Measurements from ENCODE around the gene SLC30A2.

The SLC30A2 gene

DNA sequence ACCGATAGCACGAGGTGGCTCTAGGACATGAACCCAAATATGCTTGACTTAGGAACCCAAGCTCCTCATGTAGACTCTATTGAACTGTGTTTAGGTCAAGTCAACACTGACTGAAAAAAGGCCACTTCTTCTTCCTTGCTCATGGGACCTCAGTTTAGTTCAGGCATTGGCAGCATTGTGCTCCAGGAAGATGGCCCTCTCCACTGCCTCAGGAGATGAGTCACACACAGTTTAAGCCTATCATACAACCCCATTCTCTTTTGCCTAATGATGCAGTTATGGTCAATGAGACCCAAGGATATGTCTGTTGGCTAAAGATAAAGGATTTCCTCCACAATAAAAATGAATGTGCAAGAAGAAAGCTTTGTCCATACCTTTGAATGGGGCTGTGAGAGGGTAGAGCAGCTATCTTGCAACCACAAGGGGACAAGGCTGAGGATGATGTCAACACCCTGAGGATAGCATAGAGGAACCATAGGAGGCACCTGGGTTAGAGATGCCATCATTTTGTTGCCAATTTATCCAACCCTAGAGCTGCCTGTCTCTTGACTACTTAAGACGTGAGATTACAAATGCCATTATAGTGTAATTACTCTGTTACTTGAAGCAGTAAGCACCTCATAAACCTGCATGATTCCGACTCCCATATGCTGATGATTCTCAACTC is 24.5 kb upstream of the SLC30A2 start:
- no peak for DNase-seq (ENCODE audit: low spot score)

DNA sequence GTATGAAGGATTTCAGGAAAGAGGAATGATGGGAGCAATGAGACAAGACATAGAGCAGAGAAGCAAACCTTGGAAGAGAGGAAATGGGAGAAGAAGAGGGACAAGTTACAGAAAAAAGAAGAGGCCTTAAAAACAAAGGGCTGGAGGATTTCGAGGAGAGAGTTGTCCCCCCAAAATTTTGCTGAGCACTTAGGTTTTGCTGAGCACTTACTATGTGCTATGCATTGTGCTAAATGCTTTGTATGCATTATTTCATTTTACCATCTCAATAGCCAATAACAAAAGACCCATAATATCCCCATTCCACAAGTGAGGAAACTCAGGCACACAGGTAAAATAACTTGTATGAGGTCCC is 24.0 kb upstream of the SLC30A2 start:
- no peak for DNase-seq (ENCODE audit: low spot score)

DNA sequence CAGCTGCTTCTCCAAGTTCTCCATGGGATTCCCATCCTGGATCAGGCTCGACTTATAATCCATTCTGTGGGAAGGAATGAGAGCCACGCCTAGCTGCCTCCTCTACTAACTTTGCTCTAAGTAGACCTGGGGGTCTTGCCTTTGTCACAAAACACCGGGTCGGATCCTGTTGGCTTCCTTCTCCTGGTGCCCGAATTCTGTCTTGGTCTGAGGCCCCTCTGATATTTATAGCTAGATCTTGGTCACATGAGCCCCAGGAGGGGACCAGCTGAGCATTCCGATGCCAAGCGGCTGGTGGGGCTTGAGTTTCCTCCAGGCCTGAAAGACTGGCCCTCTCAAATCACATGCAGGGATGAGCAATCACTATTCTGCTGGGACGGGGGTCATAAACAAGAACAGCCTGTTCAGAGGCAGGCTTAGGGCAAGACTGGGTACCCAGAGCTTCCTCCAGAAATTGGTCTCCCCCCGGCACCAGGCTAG is 21.6 kb upstream of the SLC30A2 start, which contains the start of gene TRIM63:
TSS of gene TRIM63 (minus strand) at position 199 of the 480 bp plus-strand sequence. CDS start at position 63, 136 bp downstream.
- no peak for DNase-seq (ENCODE audit: low spot score)

DNA sequence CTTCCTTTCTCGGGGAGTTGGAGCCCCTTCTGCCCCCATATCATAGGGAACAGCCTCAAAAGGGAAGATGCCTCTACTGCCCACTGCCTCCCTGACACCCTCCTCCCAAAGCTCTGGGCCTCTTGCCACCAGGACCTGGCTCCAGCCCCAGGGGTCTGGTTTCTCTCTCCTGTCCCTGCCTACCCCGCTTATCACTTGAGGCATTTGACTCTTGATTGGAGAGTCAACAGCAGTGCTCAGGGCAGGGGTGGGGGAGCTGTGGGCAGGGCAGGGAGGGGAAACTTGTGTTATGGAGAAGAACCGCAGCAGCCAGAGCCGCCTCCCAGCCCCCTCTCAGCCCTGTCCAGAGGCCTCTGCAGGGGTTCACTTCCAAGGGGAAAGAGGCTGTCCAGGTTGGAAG is 20.9 kb upstream of the SLC30A2 start:
- DNase-seq (ENCODE audit: low spot score), result no peak

DNA sequence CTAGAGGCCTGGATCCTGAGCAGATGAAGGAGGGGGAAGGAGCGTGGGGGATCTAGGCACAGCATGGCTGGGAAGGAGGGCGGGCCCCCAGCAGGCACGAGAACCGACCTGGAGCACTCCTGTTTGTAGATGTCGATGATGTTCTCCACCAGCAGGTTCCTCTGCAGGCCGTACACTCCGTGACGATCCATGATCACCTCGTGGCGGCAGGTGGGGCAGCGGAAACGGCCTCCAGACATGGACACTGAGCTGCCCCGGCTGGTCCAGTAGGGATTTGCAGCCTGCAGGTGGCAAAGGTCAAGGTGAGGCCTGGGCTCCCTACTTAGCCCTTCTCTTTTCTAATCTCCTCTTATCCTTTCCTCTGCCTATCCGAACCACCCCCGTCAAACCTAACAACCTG is 20.2 kb upstream of the SLC30A2 start:
- no peak for DNase-seq (ENCODE audit: low spot score)

DNA sequence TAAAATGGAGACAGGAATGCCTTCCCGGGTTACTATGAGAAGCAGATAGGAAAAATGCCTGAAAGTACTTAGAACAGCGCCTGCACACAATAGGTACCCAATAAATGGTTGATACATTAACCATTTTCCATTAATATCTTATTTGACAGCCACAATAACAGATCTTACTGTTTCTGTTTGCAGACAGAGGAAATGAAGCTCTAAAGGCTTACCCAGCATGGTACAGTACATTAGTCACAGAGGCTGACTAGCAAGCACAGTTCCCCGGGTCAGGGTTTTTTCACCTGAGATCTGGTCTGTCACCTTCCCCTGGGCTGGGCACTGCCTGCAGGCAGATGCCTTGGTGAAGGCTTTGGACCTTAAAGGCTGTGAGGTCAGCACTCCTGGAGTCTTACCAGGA is 18.6 kb upstream of the SLC30A2 start:
- no peak for DNase-seq (ENCODE audit: low spot score)

DNA sequence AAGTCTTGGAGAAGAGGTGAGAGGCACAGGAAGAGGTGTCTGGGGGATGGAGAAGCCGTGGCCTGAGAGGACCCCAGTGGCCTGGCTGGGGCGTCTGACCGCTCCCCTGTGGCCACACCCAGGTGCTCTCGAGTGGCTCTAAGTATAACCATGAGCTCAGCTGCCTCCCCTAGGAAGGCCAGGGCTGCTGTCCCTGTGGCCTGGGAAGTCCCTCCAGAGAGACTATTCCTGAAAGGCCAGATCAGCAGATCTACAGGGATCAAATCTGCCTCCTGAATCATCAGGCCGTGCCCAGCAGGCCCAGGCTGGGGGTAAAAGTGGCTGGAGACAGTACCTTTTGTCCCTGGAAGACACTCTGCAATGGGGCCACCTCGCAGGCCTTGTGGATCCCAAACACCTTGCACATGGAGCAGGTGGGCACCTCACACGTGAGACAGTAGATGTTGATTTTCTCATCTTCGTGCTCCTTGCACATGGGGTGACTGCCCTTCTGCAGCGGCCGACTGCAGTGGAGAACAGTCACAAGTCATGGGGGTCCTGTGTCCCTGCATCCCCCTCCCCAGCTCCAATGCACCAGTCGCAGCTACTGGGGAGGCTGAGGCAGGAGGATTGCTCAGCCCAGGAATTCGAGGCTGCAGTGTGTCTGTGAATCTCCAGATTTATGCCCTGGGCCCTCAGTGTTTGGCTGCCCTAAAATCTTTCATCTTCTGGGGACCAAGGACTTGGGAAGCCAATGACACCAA is 15.1 kb upstream of the SLC30A2 start:
- no peak for DNase-seq (ENCODE audit: low spot score)

DNA sequence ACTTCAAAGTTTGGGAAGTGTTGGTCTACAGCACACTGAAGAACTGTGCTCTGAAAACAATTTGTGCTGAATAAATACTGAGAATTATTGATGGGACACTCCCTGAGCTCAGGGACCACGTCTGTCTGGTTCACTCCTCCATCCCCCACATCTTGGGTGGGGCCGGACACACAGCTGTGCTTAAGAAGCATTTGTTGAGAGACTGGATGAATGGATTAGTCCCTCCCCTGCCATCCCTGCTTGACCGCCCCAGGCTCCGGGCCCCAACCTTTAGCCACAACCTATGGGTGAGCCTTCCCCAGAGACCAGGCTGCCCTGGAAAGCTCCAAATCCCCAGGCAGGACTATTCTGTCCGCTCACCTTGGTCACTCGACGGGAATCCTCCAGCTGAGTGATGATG is 14.0 kb upstream of the SLC30A2 start:
- no peak for DNase-seq (ENCODE audit: low spot score)

DNA sequence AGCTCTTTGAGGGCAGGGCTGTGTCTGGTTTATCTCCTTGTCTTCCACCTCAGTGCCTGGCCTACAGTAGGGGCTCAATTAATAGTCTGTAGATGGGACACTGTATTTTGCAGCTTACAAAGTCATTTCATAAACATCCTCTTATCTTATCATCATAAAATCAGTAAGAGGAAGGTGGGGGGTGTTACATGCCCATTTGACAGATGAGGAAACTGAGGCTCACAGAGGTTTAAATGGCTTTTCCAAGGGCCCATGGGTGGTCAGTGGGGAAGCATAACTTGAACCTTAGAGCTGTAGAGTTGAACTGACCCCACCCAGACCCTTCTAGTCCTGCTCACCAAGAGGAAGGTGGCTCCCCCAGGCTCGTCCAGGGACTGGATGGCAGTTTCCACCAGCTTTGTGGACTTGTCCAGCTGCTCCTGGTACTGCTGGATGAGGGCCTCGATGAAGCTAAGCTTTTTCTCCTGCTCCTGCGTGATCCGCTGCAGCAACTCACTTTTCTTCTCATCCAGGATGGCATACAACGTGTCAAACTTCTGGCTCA is 12.2 kb upstream of the SLC30A2 start:
- no peak for DNase-seq (ENCODE audit: low spot score)

DNA sequence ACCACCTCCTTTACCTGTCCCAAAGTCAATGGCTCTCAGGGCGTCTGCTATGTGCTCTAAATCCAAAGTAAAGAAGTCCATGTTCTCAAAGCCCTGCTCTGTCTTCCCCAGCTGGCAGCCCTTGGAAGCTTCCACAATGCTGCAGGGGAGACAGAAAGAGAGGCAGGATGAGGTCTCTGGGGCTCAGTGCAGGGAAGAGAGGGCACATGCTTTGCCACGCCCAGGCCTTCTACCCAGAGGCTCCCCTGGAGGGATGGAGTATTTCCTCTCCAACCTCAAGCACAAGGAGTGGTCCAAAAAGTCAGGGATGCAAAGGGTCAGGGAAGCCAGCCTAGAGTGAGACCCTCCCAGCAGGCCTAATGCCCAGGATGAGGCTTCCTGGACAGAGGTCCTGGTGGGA is 11.3 kb upstream of the SLC30A2 start:
- DNase-seq (ENCODE audit: low spot score), result no peak

DNA sequence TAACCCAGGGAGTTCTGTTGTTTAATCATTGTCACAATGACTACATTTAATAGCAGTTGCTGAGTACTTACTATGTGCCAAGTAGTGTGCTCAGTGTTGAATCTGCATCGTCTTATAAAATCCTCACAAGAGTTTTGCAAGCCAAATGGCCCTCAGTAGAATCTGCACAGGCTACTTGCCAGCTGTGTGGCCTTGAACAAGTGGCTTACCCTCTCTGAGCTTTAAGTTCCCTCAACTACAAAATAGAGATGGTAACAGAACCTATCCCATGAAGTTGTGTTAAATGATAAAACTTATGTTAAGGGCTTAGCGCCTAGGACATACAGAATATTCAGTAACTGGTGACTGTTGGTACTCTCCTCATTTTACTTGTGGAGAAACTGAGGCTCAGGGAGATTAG is 9.1 kb upstream of the SLC30A2 start:
- DNase-seq (ENCODE audit: low spot score), result no peak

DNA sequence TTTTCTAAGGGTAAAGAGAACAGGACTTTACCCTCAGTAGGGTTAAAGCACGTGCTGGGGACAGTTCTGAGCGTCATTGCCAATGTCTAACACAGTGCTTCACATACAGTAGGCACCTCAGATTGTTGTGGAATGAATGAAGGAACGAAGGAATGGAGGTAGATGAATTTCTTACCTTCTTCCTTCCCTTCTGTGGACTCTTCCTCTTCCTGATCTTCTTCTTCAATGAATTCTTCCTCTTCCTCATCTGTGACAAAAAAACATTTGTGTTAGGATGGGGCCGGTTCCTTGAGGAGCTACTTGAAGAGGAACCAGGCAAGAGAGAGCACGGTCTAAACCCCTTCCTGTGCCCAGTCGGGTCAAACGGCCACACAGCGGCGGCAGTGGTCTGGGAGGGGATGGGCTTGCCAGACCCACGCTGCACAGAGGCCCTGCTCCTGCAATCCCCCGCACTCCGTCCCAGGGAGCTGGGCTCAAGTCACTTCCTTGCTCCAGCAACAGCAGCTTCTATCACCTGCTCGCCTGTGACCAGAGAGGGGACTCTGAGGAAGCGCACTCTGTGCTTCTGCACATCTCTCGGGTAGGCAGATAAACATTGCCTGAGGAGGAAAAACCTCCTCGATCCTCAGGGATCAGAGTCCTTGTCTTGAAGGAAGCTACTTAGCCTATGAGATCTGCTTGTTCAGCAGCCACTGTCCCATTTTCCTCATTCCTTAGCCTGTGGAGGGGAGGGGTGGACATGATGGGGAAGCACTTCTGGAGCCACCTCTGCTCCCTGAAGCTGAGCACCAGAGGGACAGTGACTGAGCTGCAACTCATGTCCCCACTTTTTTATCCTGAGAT is 8.0 kb upstream of the SLC30A2 start:
- no peak for DNase-seq (ENCODE audit: low spot score)

DNA sequence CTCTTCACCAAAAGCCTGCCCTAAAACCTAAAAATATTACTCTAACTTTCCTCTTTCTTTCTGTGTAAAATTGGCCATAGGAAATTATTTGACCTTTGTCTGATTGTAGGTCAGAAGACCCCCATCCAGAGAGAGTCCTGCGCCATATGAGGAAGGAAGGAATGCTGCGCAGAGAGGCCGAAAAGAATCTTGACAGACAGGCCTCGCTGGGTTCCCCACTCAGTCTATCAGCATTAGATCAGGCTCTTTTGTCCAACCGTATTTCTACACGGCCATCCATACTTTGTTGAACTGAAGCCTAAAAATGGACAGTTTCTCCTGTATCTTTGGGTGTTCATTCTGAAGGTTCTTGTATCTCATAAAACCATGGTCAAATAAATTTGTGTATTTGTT is 4.3 kb upstream of the SLC30A2 start:
- DNase-seq (ENCODE audit: low spot score), result no peak

DNA sequence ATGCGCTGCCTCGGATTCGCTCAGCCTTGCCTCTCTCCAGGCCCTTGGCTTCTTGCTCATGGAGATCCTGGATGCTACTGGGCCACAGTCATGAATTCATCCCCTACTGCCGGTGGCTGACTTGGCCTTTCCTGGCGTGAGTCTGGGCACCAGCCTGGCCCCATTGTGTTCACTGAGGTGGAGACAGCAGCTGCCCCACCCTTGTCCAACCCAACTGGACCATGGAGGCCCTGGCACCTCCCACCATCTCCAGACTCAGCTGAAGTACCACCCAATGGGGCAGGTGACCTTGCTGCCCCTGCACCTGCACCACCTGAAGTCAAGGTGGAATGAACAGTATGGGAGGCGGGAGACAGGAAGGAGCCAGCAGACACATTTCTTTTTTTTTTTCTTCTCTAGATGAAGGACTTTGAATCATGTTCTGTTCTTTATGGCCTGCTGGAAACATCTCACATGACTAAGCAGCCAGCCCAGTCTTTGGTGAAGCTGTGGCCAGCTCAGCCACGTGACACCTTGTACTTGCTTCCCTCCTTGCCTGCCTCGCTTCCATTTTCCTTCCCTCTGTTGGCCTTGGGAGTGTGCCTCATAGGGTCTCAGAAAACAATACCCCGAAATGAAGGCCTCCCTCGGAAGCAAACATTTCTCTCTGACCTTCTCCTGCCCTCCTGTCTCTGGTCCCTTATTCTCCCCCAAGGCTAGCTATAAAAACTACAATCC is 3.8 kb upstream of the SLC30A2 start:
- no peak for DNase-seq (ENCODE audit: low spot score)

DNA sequence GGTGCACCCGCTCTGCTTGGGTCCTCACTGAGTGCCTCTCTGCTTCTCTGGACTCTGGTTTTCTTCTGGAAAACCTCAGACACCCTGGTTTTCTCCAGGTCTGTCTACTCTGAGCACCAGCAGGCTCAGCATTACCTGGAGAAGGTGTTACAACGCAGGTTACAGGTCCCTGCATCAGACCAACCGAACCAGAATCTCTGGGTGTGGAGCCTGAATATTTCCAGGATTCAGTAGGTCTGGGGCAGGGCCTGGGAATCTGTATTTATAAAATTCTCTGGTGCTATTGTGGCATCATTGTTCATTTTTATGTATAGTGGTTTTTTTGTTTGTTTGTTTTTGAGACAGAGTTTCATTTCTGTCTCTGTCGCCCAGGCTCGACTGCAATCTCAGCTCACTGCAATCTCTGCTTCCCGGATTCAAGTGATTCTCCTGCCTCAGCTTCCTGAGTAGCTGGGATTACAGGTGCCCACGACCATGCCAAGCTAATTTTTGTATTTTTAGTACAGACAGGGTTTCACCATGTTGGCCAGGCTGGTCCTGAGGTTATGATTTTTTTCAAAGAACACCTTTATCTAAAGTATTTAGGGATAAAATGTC is 1.5 kb upstream of the SLC30A2 start:
- no peak for DNase-seq (ENCODE audit: low spot score)

DNA sequence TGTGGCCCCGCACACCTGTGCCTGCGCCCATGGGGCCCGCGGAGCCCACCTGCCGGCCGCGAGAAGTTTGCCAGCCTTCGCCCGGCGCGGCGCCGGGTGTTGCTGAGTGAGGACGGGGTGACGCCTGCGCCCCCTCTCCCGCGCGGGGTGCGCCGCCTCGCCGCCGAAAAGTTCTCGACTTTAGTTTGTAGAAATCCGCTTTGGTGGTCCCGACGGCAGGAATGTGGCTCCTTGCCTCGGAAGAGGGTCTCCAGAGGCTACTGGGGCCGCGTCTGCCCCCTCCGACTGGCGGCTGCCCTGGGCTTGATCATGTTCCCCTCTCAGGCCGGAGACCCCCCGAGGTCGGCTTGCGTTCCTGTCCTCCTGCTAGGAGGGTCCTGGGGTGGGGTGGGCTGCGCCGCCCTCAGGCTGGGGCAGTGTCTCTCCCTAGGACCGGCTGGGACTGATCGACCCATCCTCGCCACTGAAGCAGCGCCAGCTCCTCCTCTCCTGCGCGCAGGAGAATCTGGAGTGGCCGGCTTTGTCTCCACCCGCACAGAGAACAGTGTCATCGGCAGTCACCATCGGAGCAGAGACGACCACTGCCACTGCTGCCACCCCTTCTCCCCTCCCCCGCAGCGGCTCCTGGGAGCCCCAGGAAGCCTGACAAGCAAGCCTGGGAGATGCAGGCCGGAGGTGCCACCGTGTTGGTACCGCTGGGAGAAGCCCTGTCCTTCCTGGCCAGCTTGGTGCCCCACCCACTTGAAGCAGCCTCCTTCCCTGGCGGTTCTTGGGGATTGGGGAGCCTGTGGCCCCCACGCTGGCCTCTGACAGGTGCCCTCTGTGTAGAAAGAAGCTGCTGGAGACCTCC is 553 bp upstream of the SLC30A2 start:
- no peak for DNase-seq (ENCODE audit: low spot score)

DNA sequence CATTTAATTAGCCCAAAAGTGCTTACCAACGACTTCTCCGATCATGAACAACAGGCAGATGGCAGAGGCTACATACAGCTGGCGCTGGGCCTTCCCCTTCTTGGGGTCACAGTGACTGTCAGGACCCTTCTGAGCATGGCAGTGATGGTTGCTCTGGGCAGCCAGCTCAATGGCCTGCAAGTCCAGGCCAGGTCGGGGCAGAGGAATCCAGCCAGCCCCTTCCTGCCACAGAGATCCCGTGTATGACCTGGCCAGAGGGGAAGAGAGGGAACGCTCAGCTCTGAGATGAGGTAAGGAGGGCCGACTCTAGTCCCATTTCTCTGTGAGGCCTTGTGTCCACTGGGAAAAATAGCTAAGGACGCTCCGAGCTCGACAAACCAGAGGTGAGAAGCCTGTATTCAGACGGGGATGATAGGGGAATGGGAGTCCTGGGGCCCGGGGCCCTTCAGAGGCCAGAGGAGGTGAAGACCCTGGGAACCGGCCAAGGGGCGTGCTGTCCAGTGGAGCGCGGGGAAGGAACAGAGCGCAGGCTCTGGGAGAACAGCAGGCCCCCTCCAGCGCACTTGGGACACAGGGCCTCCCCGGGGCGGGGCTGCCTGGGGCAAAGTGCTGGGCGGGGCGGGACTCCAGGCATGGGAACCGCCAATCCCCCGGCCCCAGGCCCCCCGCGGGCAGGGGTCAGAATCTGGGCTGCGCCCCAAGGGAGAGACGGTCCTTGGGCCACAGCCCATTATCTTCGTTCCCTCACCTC is 772 bp downstream of the SLC30A2 start:
- DNase-seq (ENCODE audit: low spot score), result no peak

DNA sequence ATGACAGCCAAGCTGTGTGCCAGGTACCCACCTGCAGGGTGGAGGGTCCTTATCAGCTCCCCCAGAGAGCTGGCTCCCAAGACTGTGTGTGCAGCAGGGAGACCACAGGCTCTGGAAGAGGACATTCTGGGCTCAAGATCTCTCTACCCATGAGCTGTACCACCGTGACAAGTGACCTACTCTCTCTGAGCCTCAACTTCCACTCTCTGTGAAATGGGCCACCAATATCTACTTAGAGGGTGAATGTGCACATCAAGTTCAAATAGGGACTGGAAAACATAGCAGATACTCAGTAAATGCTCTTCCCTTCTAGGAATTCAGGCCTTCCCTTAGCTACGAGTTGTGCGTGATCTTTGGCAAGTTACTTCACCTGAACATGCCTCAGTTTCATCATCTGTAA is 1.5 kb downstream of the SLC30A2 start:
- no peak for DNase-seq (ENCODE audit: low spot score)

DNA sequence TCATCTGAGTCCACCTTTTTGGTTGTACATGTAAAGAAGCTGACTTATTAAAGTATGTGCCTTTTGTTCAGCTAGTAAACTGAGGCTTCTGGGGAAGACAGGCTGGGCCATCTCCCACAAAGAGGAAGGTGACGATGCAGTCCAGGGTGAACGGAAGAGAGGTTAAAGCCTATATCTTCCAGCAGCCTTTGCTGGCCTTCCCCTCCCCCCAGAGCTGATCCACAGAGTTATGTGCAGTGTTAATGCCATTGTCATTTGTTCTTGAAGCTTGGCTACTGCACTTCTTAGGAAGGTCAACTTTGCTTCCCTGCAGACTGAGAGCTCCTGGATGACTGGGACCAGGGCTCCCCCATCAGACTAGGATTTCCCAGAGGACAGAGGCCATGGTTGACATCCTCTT is 2.2 kb downstream of the SLC30A2 start:
- no peak for DNase-seq (ENCODE audit: low spot score)

DNA sequence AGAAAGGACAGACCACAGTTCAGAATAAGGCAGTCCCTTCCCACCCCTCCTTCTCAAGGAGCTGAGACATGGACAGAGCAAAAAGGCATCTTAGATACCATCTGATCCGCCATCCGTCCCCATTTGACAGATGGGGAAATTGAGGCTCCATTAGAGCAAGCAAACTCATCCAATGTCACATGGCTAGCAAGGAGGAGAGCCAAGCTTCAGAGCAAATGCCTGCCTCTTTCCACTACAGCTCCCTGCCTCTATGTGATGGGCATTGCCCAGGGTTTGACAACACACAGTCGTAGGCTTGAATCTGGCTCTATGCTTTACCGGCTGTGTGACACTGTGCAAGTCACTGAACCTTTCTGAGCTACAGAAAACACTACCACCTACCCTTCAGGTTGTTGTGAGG is 3.9 kb downstream of the SLC30A2 start:
- DNase-seq (ENCODE audit: low spot score), result no peak

Measured in HuH-7.5 (cell line).